Measurements from ENCODE around the gene POLR1B.

POLR1B gene

DNA sequence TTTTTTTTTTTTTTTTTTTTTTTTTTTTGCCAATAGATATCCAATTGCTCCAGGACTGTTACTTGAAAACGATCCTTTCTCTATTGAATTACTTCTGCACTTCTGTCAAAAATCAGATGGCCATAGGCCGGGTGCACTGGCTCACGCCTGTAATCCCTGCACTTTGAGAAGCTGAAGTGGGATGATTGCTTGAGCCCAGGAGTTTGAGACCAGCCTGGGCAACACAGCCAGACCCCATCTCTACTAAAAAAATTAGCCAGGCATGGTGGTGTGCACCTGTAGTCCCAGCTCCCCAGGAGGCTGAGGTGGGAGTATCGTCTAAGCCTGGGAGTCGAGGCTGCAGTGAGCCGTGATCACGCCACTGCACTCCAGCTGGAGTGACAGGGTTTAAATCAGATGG lies 37.8 kb downstream of the POLR1B start:
- H3K9ac ChIP-seq (ENCODE audit: low read depth in 1 of 2, low read length in 2 of 2) = no peak overlapping the region
- H3K4me3 ChIP-seq (ENCODE audit: low read length in 2 of 2) = no peak overlapping the region
- no peaks in the 10 kb centered on the region for H3K9me3 ChIP-seq (ENCODE audit: control insufficient read depth in 2 of 2, low read length in 2 of 2)
- H3K4me1 ChIP-seq (ENCODE audit: control insufficient read depth in 2 of 2, insufficient read depth in 2 of 2, low read length in 2 of 2) = peaks cover 8 to 11% of the 10 kb centered on the region in 2 donors
- no peaks in the 10 kb centered on the region for H3K27me3 ChIP-seq (ENCODE audit: control insufficient read depth in 2 of 2, insufficient read depth in 2 of 2, low read length in 2 of 2)
- H3K27ac ChIP-seq (ENCODE audit: low read depth in 2 of 2, low read length in 2 of 2) = no peak overlapping the region
- peaks cover 6 to 10% of the 10 kb centered on the region in 2 donors for H3K36me3 ChIP-seq (ENCODE audit: control insufficient read depth in 2 of 2, insufficient read depth in 2 of 2, low read length in 2 of 2)

DNA sequence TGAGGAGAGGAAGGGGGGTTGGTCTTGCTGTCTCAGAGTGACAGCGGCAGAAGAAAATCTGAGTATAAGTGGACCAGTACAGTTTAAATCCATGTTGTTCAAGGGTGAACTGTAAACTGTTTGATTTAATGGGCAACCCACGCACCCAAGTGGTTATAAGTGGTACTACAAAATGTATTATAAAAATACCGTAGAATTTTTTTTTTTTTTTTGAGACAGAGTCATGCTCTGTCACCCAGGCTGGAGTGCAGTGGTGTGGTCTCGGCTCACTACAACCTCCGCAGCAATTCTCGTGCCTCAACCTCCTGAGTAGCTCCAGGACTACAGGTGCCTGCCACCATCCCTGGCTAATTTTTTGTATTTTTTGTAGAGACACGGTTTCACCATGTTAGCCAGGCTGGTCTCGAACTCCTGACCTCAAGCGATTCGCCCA lies 40.1 kb downstream of the POLR1B start:
- peaks cover 11 to 16% of the 10 kb centered on the region in 2 donors for H3K4me1 ChIP-seq (ENCODE audit: control insufficient read depth in 2 of 2, insufficient read depth in 2 of 2, low read length in 2 of 2)
- H3K9me3 ChIP-seq (ENCODE audit: control insufficient read depth in 2 of 2, low read length in 2 of 2) = no peaks in the 10 kb centered on the region
- no peak overlapping the region for H3K27ac ChIP-seq (ENCODE audit: low read depth in 2 of 2, low read length in 2 of 2)
- peaks cover 2 to 6% of the 10 kb centered on the region in 2 donors for H3K36me3 ChIP-seq (ENCODE audit: control insufficient read depth in 2 of 2, insufficient read depth in 2 of 2, low read length in 2 of 2)
- no peak overlapping the region for H3K4me3 ChIP-seq (ENCODE audit: low read length in 2 of 2)
- H3K9ac ChIP-seq (ENCODE audit: low read depth in 1 of 2, low read length in 2 of 2) = no peak overlapping the region
- H3K27me3 ChIP-seq (ENCODE audit: control insufficient read depth in 2 of 2, insufficient read depth in 2 of 2, low read length in 2 of 2) = no peaks in the 10 kb centered on the region

DNA sequence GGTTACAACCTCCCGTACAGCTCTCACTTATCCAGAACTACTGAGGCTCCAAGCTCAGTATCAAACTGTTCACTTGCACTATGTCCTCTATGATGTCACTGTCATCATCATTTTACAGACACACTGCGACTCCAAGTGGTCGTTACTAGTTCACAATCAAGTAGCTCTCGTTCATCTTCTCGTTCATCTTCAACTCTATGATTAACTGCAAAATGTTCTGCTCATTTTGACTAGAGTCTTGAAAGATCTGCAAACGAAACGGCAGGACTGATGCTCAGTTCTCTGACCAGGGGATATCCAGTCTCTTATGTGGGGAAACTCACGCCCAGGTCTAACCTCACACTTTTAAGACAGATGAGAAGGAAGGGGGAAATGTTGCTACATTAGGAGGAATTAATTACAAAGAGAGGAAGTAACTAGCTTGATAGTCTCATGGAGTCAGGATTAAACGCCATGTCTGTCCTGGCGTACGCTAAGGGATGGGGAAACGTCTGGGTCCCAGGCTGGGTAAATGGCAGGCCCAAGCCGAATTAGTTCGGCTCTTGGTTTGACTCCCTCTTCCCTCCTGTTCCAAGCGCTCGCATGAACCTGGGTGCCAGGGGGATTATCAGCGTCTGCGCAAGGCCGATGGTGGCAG lies 41.4 kb downstream of the POLR1B start:
- Histone ChIP-seq H3K36me3 (ENCODE audit: control insufficient read depth in 2 of 2, insufficient read depth in 2 of 2, low read length in 2 of 2) (peaks cover 2 to 10% of the 10 kb centered on the region in 2 donors), H3K4me3 (ENCODE audit: low read length in 2 of 2) (peak overlapping the region; percentile 79 to 99), H3K9ac (ENCODE audit: low read depth in 1 of 2, low read length in 2 of 2) (peak overlapping the region; percentile 76 to 92), H3K27me3 (ENCODE audit: control insufficient read depth in 2 of 2, insufficient read depth in 2 of 2, low read length in 2 of 2) (no peaks in the 10 kb centered on the region), H3K4me1 (ENCODE audit: control insufficient read depth in 2 of 2, insufficient read depth in 2 of 2, low read length in 2 of 2) (peaks cover 11 to 16% of the 10 kb centered on the region in 2 donors), H3K9me3 (ENCODE audit: control insufficient read depth in 2 of 2, low read length in 2 of 2) (no peaks in the 10 kb centered on the region), H3K27ac (ENCODE audit: low read depth in 2 of 2, low read length in 2 of 2) (peak overlapping the region; percentile 94 to 96)

DNA sequence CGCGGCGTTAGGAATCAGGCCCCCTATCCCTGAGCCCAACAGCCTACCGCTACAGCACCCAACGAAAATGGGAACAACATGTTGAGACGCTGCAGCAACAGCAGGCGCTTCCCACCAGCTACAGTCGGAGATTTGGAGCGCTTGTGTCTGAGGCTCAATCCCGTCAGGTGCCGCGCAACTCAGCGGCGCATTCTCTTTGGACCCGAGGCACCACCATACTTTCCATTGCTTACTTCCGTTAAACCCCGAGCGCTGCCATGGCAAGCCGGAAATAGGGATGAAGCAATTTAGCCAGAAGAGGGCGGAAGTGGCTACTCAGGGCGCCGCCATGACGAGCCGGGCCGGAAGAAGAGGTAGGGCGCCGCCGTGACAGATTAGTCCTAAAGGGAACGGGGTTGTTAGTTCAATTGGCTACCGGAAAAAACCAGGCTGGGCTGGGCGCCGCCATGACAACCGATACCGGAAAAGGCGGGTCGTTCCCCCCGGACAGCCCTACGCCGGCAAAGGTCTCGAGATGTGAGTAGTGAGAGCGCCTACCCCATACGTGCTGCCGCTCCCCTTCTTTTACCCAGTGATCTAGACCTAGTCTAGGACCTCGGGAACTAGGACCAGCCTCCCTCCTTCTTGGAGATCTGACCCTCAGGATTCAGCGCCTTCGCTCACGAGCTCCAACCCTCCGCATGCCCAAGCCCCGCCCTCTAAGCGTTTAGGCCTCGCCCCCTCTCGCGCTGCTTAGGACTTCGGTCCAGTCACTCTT lies 42.0 kb downstream of the POLR1B start, which contains the start of gene CHCHD5:
Gene CHCHD5, plus strand, starts transcription at position 476 of the 757 bp plus-strand sequence. Its CDS starts 39 bp downstream, at position 515.
- Histone ChIP-seq H3K9me3 (ENCODE audit: control insufficient read depth in 2 of 2, low read length in 2 of 2) (no peaks in the 10 kb centered on the region), H3K27ac (ENCODE audit: low read depth in 2 of 2, low read length in 2 of 2) (peak within 1 kb of the TSS; percentile 94 to 96), H3K27me3 (ENCODE audit: control insufficient read depth in 2 of 2, insufficient read depth in 2 of 2, low read length in 2 of 2) (no peaks in the 10 kb centered on the region), H3K4me3 (ENCODE audit: low read length in 2 of 2) (peak within 1 kb of the TSS; percentile 79 to 99), H3K4me1 (ENCODE audit: control insufficient read depth in 2 of 2, insufficient read depth in 2 of 2, low read length in 2 of 2) (peaks cover 11 to 16% of the 10 kb centered on the region in 2 donors), H3K36me3 (ENCODE audit: control insufficient read depth in 2 of 2, insufficient read depth in 2 of 2, low read length in 2 of 2) (peaks cover 2 to 12% of the 10 kb centered on the region in 2 donors), H3K9ac (ENCODE audit: low read depth in 1 of 2, low read length in 2 of 2) (peak within 1 kb of the TSS; percentile 76 to 92)

DNA sequence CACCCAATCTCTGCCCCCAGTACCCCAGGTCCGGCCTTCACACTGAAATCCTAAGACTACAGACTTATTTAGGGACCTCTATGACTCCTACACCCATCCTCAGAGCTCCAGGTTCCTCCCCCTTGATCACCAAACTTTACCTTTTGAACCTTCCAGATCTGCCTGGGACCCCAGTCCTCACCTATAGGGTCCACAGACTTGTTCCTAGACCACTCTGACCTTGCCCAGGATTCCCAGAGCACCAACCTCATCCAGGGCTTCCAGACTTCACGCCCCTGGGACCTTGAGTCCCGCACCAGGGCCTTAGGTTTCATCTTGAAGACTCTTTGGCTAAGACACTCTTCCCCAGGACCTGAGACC lies 42.6 kb downstream of the POLR1B start:
- Histone ChIP-seq H3K27ac (ENCODE audit: low read depth in 2 of 2, low read length in 2 of 2) (peak overlapping the region; percentile 94 to 96), H3K9ac (ENCODE audit: low read depth in 1 of 2, low read length in 2 of 2) (peak overlapping the region; percentile 76 to 92), H3K4me1 (ENCODE audit: control insufficient read depth in 2 of 2, insufficient read depth in 2 of 2, low read length in 2 of 2) (peaks cover 11 to 16% of the 10 kb centered on the region in 2 donors), H3K36me3 (ENCODE audit: control insufficient read depth in 2 of 2, insufficient read depth in 2 of 2, low read length in 2 of 2) (peaks cover 2 to 14% of the 10 kb centered on the region in 2 donors), H3K4me3 (ENCODE audit: low read length in 2 of 2) (peak overlapping the region; percentile 79 to 99), H3K27me3 (ENCODE audit: control insufficient read depth in 2 of 2, insufficient read depth in 2 of 2, low read length in 2 of 2) (no peaks in the 10 kb centered on the region), H3K9me3 (ENCODE audit: control insufficient read depth in 2 of 2, low read length in 2 of 2) (no peaks in the 10 kb centered on the region)

DNA sequence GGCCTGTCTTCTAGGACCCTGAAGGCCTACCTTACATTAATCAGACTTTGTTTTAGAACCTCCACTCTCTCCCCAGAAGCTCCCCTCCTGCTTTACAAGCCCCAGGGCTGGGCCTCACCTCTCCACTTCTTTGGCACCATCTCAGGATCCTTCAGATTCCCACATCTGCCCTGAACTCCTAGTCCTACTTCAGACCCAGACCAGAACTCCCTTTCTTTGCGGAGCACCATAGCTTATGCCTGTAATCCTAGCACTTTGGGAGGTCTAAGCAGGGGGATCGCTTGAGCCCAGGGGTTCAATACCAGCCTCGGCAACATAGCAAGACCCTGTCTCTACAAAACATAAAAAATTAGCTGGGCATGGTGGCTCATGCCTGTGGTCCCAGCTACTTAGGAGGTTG lies 43.1 kb downstream of the POLR1B start:
- no peak overlapping the region for H3K27ac ChIP-seq (ENCODE audit: low read depth in 2 of 2, low read length in 2 of 2)

DNA sequence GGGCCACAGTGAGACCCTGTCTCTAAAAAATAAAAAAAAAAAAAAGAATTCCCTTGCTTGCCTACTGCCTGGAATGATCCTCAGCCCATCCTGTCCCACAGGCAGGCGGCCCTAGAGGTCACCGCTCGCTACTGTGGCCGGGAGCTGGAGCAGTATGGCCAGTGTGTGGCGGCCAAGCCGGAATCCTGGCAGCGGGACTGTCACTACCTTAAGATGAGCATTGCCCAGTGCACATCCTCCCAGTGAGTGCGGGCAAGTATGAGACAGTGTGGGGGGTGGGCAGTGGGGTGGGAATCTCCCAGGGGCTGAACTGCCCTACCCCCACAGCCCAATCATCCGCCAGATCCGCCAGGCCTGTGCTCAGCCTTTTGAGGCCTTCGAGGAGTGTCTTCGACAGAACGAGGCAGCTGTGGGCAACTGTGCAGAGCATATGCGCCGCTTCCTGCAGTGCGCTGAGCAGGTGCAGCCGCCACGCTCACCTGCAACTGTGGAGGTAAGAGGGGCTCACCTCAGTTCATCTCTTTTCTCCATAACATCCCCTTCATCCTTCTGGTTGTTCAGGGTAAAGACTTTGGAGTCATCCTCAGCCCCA lies 43.7 kb downstream of the POLR1B start:
- H3K36me3 ChIP-seq (ENCODE audit: control insufficient read depth in 2 of 2, insufficient read depth in 2 of 2, low read length in 2 of 2) = peaks cover 2 to 14% of the 10 kb centered on the region in 2 donors
- H3K9ac ChIP-seq (ENCODE audit: low read depth in 1 of 2, low read length in 2 of 2) = no peak overlapping the region
- H3K4me3 ChIP-seq (ENCODE audit: low read length in 2 of 2) = no peak overlapping the region
- no peaks in the 10 kb centered on the region for H3K9me3 ChIP-seq (ENCODE audit: control insufficient read depth in 2 of 2, low read length in 2 of 2)
- H3K27ac ChIP-seq (ENCODE audit: low read depth in 2 of 2, low read length in 2 of 2) = no peak overlapping the region
- no peaks in the 10 kb centered on the region for H3K27me3 ChIP-seq (ENCODE audit: control insufficient read depth in 2 of 2, insufficient read depth in 2 of 2, low read length in 2 of 2)
- peaks cover 11 to 16% of the 10 kb centered on the region in 2 donors for H3K4me1 ChIP-seq (ENCODE audit: control insufficient read depth in 2 of 2, insufficient read depth in 2 of 2, low read length in 2 of 2)

More for the DNA sequence above, 43.1 kb downstream of the POLR1B start:
- Histone ChIP-seq H3K9me3 (ENCODE audit: control insufficient read depth in 2 of 2, low read length in 2 of 2) (no peaks in the 10 kb centered on the region), H3K4me3 (ENCODE audit: low read length in 2 of 2) (peak overlapping the region; percentile 79 to 99), H3K9ac (ENCODE audit: low read depth in 1 of 2, low read length in 2 of 2) (no peak overlapping the region), H3K36me3 (ENCODE audit: control insufficient read depth in 2 of 2, insufficient read depth in 2 of 2, low read length in 2 of 2) (peaks cover 2 to 14% of the 10 kb centered on the region in 2 donors), H3K27me3 (ENCODE audit: control insufficient read depth in 2 of 2, insufficient read depth in 2 of 2, low read length in 2 of 2) (no peaks in the 10 kb centered on the region), H3K4me1 (ENCODE audit: control insufficient read depth in 2 of 2, insufficient read depth in 2 of 2, low read length in 2 of 2) (peaks cover 11 to 16% of the 10 kb centered on the region in 2 donors)

DNA sequence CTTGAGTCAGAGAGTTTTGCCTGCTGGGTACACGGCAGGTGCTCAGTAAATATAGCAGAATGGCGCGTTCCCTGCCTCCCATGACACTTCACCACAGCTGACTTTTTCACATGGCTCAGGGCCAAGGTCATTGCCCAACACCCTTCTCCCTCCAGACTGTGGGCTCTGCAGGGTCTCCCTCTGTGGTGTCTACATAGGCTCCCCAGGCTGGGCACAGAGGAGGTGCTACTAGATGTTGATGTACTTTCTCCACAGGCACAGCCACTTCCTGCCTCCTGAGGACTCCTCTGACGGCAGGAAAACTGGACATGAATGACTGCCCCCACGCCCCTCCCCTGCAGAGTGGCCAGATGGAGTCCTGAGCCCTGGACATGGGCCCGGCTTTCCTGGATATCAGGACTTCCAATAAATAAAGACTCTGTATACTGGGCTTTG lies 46.4 kb downstream of the POLR1B start:
- H3K36me3 ChIP-seq (ENCODE audit: control insufficient read depth in 2 of 2, insufficient read depth in 2 of 2, low read length in 2 of 2) = peaks cover 2 to 14% of the 10 kb centered on the region in 2 donors
- H3K9me3 ChIP-seq (ENCODE audit: control insufficient read depth in 2 of 2, low read length in 2 of 2) = no peaks in the 10 kb centered on the region
- no peaks in the 10 kb centered on the region for H3K27me3 ChIP-seq (ENCODE audit: control insufficient read depth in 2 of 2, insufficient read depth in 2 of 2, low read length in 2 of 2)
- H3K4me3 ChIP-seq (ENCODE audit: low read length in 2 of 2) = no peak overlapping the region
- no peak overlapping the region for H3K27ac ChIP-seq (ENCODE audit: low read depth in 2 of 2, low read length in 2 of 2)
- peaks cover 11 to 15% of the 10 kb centered on the region in 2 donors for H3K4me1 ChIP-seq (ENCODE audit: control insufficient read depth in 2 of 2, insufficient read depth in 2 of 2, low read length in 2 of 2)
- no peak overlapping the region for H3K9ac ChIP-seq (ENCODE audit: low read depth in 1 of 2, low read length in 2 of 2)

DNA sequence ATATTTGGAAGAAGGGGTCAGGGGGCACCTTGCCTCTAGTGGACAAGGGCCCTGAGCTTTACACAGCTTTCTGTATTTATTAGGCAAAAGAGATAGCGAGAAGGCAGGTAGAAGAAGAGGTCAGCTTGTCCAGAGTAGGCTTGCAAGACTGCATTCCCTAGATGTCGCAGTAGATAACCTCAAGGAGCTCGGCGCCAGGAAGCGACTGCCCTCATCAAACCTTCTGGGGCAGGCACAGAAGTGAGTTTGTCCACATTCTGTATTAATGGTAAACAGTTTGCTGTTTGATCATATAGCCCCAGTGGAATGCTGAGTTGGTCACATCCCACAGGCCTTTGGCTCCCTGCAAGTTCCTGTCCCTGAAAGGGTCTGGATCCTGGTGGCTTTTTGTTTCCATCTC lies 49.1 kb downstream of the POLR1B start:
- H3K4me1 ChIP-seq (ENCODE audit: control insufficient read depth in 2 of 2, insufficient read depth in 2 of 2, low read length in 2 of 2) = no peaks in the 10 kb centered on the region
- H3K27ac ChIP-seq (ENCODE audit: low read depth in 2 of 2, low read length in 2 of 2) = no peak overlapping the region
- H3K4me3 ChIP-seq (ENCODE audit: low read length in 2 of 2) = no peak overlapping the region
- peaks cover 2 to 13% of the 10 kb centered on the region in 2 donors for H3K36me3 ChIP-seq (ENCODE audit: control insufficient read depth in 2 of 2, insufficient read depth in 2 of 2, low read length in 2 of 2)
- H3K9ac ChIP-seq (ENCODE audit: low read depth in 1 of 2, low read length in 2 of 2) = no peak overlapping the region
- no peaks in the 10 kb centered on the region for H3K27me3 ChIP-seq (ENCODE audit: control insufficient read depth in 2 of 2, insufficient read depth in 2 of 2, low read length in 2 of 2)
- no peaks in the 10 kb centered on the region for H3K9me3 ChIP-seq (ENCODE audit: control insufficient read depth in 2 of 2, low read length in 2 of 2)

DNA sequence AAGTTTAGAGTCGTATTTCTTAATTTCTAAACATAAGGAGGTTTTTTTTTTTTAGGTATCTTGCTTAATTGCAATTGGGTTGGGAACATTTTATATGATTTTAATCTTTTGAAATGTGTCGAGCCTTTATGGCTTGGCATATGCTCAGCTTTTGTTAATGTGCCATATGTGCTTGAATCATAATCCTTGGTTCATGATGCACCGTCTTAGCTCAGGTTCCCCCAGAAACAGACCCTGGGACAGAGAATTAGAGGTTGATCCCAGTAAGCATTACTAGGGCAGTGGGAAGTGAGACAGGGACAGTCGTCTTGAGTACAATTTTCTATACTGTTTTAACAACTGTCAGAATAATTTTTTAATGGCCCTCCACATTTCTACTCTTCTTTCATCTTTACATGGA lies 51.5 kb downstream of the POLR1B start:
- Histone ChIP-seq H3K4me1 (ENCODE audit: control insufficient read depth in 2 of 2, insufficient read depth in 2 of 2, low read length in 2 of 2) (no peaks in the 10 kb centered on the region), H3K9ac (ENCODE audit: low read depth in 1 of 2, low read length in 2 of 2) (no peak overlapping the region), H3K27me3 (ENCODE audit: control insufficient read depth in 2 of 2, insufficient read depth in 2 of 2, low read length in 2 of 2) (no peaks in the 10 kb centered on the region), H3K9me3 (ENCODE audit: control insufficient read depth in 2 of 2, low read length in 2 of 2) (no peaks in the 10 kb centered on the region), H3K4me3 (ENCODE audit: low read length in 2 of 2) (no peak overlapping the region), H3K36me3 (ENCODE audit: control insufficient read depth in 2 of 2, insufficient read depth in 2 of 2, low read length in 2 of 2) (peaks cover 0 to 3% of the 10 kb centered on the region in 2 donors), H3K27ac (ENCODE audit: low read depth in 2 of 2, low read length in 2 of 2) (no peak overlapping the region)
